Left ventricle myocardium superior (tissue), 1 donor: ENCODE measurements around the gene FBXL17. TPM values are rescaled to one million over a fixed set of nuclear protein-coding genes. Genes with fewer than 3 reads are reported as not detected.

ENCODE experiments used
- ATAC-seq: fragments of 200-7000 bp; cut with Tn5 transposase; one replicate; pipeline ENCODE4 v1.9.1; 2020; ENCODE audit warnings: mild to moderate bottlenecking, moderate library complexity
- DNase-seq: peaks from one replicate; pipeline ENCODE4 v3.0.0-alpha.2; 2020
- intact Hi-C: fragments of 100-400 bp; cut with micrococcal nuclease; formaldehyde crosslinking; loops from one replicate; pipeline ENCODE4 v1.11.0; 2022
- total RNA-seq: library from RNA; stranded (reverse); fragmentation: NEBNext Ultra II Directional; extraction: Animal tissue kit (Norgen Biotek cat#: 25700); gene quantifications from one replicate; pipeline ENCODE4 v1.2.1, GENCODE V29; 2021
- donor health status: DM: no; HTN: yes; CAD: no; lungs with severe emphysema.

FBXL17 gene
- total RNA-seq, 1 donor from 2014 or later: 45.1 TPM

DNA sequence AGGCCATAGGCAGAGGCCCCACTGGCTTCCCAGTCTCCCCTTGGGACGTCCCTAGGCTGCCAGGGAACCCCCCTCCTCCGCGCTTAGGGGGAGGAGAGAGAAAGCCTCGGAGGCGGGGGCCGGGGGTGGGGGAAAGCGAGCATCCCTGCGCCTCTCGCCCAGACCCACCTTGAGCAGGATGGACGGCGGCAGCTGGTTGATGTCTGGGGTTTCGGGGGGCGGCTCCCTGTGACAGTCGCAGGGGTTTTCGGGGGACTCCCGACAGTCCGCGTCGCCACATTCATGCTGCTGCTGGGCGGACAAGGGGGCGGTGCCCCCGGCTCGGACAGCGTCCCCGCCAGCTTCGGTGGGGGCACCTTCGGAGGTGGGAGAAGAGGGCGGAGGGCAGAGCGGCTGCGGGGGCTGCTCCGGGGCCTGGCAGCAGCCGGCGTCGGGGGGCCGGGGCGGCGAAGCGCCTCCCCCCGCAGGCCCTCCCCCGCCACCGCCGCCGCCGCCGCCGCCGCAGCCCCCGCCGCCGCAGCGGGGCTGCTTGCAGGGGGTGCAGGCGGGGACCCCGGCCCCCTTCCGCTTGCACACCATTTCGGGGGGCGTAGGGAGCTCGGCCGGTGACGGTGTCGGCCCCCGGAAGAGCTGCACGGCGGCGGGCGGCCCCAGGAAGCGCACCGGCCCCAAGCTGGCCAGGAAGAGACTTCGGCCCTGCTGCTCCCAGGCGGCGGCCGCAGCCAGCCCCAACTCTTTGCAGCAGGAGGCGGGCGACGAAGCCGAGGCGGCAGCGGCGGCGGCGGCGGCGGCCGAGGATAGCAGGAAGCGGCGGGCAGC lies 1.2 kb downstream of the FBXL17 start:
- intact Hi-C loops: no loop called here
- DNase-seq (peak; percentile 73), ATAC-seq (peak; percentile 34)

DNA sequence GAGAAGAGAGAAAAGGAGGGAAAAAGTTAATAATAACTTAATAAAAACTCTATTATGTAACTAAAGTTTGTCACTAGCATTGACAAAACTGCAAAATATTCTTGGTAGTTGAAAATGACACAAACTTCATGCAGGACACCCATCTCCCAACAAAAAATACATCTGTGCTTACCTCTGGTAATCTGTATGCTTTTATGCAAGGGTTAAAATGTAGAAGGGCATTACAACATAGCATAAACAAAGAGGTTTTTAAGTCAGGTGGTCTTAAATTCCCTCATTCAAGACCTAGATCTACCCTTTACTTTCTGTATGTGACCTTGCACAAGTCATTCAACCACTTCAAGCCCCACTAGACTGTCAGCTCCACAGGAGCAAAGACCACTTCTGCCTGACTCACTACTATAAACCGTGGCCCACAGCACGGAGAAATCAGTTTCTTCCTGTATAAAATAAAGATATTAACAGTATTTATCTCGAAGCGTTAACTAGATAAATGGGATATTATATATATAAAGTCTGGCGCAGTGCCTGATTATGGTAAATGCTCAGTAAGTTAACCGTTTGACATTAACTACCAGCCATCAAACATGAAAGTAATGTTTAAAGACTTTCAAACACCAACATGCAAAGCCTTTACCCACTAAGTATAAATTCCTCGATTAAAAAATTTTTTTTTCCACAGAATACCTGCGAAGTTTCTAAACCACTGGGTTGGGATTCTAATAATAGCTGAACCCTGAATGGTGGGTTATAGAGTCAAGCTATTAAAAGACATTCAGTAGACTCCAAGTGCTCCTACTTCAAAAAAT lies 2.0 kb downstream of the FBXL17 start:
- no peak for DNase-seq
- ATAC-seq: no peak
- intact Hi-C loops: no loop called here

DNA sequence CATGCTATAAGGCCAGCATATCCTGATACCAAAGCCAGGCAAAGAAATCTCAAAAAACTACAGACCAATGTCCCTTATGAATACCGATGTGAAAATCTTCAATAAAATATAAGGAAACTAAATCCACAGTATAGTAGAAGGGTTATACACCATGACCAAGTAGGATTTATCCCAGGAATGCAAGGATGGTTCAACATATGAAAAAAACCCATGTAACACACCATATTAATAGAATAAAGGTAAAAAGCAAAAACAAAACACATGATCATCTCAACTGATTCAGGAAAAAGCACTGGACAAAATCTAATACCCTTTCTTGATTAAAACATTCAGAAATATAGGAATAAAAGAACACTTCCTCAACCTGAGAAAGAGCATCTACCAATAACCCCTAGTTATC lies 6.1 kb downstream of the FBXL17 start:
- intact Hi-C loops: no loop called here
- ATAC-seq: no peak
- DNase-seq: no peak

DNA sequence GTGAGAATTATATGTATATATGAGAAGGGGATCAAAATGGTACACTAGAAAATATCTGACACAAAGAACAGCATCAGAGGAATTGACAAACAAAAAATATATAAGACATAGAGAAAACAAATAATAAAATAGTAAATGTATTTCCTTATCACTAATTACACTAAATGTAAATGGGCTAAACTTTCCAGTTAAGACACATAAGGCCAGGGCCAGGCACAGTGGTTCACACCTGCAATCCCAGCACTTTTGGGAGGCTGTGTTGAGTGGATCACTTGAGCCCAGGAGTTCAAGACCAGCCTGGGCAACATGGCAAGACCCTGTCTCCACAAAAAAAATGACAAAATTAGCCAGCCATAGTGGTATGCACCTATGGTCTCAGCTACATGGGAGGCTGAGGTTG lies 8.5 kb downstream of the FBXL17 start:
- DNase-seq (no peak), ATAC-seq (no peak)
- intact Hi-C loops: no loop called here

DNA sequence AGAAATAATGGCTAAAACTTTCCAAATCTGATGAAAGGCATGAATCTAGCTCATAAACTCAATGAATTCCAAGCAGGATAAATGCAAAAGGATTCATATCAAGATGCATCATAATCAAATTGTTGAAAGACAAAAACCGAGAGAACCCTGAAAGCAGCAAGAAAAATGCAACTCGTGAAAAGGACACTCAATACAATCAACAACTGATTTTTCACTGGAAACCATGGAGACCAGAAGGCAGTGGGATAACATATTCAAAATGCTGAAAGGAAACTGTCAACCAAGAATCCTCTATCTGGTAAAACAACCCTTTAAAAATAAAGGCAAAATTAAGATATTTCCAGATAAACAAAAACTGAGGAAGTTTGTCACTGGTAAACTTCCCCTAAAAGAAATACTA lies 9.5 kb downstream of the FBXL17 start:
- DNase-seq (no peak), ATAC-seq (no peak)
- intact Hi-C loops: no loop called here

DNA sequence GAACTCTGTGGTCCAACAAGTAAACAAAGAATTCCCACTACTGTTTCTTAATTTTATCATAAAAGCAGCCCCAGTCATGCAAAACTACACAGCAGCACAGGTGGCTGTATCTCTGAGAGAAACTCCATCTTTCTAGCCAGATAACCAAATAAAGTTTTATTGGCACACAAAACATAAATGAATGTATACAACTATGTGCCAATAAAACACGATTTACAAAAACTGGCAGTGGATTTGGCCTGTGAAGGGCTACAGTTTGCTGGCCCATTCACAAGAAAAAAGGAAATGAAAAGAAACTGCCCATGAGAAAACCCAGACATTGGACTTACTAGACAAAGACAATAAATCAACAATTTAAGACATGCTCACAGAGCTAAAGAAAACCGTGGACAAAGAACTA lies 10.6 kb downstream of the FBXL17 start:
- ATAC-seq: no peak
- intact Hi-C loops: no loop called here
- no peak for DNase-seq

DNA sequence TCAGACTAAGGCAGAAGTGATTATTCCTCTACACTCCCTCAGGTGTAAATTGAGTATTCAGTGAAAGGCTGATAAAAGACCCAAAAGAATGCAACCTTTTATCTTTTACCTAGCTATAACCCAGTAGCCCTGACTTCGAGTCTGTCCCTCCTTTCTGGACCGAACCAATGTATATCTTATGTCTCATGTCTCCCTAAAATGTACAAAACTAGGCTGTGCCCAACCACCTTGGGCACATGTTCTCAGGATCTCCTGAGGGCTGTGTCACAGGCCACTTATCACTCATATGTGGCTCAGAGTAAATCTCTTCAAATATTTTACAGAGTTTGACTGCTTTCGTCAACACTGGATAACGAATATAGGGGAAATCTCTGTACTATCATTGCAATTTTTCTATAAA lies 12.7 kb downstream of the FBXL17 start:
- intact Hi-C loops: no loop called here
- ATAC-seq (no peak), DNase-seq (no peak)

DNA sequence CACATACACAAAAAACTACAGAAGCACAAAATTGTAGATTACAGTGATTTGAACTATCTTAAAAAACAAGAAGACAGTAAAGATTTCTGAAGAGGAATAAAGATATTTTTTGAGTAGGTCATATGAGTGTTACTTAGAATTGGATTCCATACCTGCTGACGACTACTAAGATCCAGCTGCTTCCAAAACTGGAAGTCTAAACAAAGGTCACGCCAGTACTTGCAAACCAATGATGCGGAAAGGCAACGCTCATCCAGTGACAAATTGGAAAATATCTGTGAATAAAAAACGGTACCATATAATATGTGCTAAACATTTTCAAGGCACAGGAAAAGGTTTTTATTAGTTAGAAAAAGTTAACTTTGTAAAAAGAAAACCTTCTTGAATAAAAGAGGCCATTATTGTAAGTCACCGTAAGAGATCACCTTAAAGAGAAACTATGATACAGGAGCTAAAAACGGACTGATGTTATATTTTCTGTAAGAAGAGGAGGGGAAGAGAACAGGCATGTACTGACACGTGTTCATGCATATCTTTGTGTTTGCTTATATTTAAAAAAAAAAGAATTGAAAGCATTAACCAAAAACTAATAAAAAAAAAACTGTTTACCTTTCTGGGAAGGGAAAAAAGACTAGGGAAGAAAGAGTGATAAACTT lies 14.1 kb downstream of the FBXL17 start:
- ATAC-seq (peak; percentile 51), DNase-seq (no peak)
- intact Hi-C loops: no loop called here

DNA sequence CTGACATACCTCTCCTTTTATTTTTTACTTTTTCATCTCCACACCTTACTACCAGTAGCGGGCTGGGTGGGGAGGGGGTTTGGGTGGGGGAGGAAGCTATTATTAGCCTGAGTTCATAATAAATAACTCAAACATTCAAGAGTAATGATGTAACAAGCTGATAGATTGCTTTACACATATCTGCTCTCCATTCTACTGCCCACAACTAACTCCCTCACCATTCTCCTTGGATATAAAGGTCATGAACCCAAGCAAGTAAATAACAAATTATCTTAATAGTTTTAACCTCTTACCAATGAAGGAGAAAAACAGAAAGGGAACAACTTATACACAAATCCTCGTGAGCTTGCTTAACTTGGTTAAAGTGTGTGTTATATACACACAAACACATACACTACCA lies 15.4 kb downstream of the FBXL17 start:
- intact Hi-C loops: no loop called here
- ATAC-seq (peak; percentile 40), DNase-seq (no peak)

DNA sequence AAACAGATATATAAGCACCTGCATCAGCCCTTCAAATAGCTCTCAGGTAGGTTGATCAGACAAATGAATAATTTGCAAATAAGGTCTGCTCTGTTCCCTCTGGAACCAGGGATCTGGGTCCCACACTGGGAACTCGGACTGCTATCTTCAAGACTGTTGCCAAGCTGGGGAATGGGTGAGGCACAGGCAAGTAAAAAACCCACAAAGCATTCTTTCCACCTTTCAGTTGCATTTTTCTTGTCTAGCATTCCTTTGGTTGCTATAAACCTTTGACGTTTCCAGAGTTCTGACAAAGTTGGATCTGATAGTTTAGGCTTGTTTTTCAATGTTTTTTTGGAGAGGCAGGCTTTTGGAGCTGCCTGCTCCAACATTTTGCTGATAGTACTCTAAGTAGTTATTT lies 20.1 kb downstream of the FBXL17 start:
- ATAC-seq: no peak
- intact Hi-C loops: no loop called here

DNA sequence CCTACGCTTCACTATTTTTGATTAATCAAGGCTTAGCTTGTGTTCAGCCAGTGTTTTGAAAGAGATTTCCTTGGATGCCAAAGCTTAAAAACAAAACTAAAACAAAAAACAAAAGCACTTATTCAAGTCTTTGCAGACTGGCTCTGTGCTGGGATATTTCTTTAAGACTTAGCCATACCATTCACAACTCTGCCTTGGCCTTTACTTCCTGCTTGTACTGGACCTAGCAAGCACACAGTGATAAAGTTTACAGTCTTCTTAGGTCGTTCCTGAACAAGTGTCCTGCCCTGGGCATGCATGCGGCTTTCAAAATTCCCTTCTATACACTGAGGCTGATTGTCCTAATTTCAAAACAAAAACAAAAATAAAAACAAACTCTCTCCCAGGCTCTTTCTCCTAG lies 20.7 kb downstream of the FBXL17 start:
- intact Hi-C loops: no loop called here
- DNase-seq (no peak), ATAC-seq (no peak)

More for the DNA sequence above, 20.1 kb downstream of the FBXL17 start:
- no peak for DNase-seq

DNA sequence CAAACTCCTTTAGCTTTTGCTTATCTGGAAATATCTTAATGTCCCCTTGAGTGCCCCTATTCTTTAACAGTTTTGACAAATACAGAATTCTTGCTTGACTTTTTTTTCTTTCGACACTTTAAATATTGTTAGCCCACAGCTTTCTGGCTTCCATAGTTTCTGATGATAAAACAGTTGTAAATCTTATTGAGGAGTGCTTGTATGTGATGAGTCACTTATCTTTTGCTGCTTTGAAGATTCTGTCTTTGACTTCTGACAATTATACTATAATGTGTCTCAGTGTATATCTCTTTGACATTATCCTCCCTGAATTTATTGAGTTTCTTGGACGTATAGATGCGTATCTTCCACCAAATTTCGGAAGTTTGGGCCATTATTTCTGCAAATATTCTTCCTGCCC lies 21.6 kb downstream of the FBXL17 start:
- ATAC-seq: no peak
- no peak for DNase-seq
- intact Hi-C loops: no loop called here

DNA sequence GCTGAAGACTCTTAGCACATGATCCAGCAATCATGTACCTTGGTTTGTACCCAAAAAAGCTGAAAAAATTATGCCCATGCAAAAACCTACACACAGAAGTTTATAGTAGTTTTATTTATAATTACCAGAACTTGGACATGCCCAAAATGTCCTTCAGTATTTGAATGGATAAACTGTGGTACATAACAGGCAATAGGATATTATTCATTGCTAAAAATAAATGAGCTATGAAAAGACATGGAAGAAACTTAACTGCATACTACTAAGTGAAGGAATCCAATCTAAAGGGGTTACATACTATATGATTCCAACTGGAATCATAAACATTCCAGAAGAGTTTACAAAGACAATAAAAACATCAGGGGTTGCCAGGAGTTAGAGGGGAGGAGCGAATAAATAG lies 25.6 kb downstream of the FBXL17 start:
- intact Hi-C loops: no loop called here
- peak; percentile 64 for ATAC-seq
- no peak for DNase-seq

DNA sequence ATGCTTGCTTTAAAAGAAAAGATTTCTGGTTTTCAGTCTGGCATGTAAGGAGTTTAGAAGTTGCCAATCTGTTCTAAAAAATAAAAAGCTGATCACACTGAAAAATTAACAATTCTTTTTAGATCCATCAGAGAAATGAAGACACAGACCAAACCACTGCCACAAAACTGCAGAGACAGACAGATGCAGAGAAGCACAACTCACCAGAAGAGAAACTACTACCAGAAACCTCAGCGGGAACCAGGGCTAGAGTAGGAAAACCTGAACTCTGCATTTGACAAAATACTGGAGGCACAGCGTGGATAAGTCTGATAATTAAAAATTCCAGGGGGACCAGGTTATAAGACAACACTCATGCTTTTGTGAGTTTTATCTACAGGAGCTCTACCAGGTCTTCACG lies 28.8 kb downstream of the FBXL17 start:
- DNase-seq: no peak
- intact Hi-C loops: no loop called here
- ATAC-seq: no peak

DNA sequence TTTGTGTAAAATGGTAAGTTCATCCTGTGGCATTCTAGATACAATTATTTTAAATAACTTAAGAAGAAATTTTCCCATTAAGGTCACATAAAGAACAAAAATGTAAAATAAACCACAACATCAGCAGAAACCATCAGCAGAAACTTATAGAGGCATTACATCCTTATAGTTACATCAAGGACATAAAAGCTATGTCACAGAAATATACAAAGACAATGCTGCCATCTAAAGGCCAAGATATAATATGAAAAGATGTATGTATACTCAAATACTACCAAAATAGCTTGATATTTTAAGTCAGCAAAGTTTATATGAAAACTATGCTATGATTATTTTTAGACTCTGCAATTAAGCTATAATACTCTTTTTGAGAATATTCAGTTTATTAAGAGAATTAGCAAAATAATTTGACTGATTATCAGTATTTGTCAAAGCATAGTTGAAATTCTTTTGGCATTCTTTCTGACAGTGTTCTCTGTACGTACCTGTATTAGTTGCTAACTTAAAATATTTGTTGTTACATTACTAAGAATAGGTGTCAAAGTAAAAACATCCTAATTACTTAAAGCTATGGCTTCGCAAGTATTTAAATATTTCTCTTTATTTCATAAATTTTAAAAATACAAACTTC lies 36.2 kb downstream of the FBXL17 start:
- intact Hi-C loops: loop anchor here (5.0 to 10.0 kb wide), 2 partner anchors 83 to 201 kb away; no protein-coding TSS in a partner anchor
- ATAC-seq: no peak
- DNase-seq: no peak

DNA sequence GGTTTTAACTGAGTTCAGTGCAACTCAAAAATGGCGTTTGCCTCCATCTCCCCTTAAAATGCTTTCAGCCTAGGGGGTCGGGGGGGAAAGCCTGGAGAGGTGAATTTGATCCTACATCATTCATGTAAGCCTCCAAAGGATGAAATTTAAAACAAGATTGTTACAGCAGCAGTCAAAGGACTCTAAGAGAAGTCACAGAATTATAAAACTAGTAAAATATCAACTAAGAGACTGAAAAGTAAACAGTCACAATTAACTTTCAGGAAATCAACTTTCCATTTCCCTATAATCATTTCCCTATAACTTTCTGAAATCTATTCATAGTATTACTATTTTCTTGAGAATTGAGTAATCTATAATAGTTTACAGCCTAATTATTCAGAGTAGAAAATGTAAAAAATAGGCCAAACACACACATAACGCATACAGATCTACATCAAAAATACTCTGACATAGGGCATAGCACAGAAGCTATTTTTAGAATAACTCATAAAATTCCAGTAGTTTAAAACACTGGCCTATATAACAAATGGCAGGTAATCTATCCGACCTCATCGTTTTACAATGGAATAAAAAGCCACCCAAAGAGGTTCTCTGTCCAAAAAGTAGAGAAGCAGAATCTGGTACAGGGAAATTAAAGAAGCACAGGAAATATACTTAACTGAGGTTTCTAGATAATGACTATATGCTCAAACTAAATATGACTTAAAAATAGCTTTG lies 37.6 kb downstream of the FBXL17 start:
- ATAC-seq (no peak), DNase-seq (no peak)
- intact Hi-C loops: loop anchor here (10.0 kb wide), 1 partner anchor 199 kb away; no protein-coding TSS in a partner anchor

DNA sequence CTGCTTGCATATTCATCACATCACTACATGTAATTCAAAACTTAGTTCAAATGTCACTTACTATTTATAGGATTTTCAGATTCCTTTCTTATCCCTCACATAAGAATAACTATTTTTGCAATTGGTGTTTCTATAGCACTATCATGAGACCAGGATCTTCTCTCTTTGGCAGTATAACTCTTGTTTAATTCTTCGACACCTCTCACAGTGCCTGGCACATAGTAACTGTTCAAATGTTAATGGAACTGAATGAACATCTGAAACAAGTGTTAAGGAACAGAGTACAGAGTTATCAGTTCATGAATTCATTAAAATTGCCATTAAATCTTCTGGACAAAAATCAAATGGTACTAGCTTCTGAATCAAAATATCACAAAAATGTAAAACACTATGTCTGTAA lies 40.0 kb downstream of the FBXL17 start:
- ATAC-seq (peak; percentile 61), DNase-seq (no peak)
- intact Hi-C loops: loop anchor here (10.0 kb wide), 1 partner anchor 197 kb away; no protein-coding TSS in a partner anchor

DNA sequence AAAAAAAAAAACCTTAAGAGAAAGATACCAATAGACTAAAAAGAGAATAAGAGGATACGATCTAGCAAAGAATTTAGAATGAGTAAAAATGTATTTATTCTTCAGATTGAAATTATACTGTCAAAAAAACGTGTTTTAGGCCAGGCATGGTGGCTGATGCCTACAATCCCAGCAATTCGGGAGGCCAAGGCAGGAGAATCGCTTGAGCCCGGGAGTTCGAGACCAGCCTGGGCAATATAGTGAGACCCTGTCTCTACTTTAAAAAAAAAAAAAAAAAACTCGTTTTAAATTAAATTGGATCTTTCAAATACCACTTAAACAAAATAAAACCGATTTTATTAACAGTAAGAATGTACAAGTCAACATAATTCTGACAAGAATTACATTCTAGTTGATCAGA lies 41.8 kb downstream of the FBXL17 start:
- DNase-seq (no peak), ATAC-seq (no peak)
- intact Hi-C loops: loop anchor here (10.0 kb wide), 1 partner anchor 195 kb away; no protein-coding TSS in a partner anchor

DNA sequence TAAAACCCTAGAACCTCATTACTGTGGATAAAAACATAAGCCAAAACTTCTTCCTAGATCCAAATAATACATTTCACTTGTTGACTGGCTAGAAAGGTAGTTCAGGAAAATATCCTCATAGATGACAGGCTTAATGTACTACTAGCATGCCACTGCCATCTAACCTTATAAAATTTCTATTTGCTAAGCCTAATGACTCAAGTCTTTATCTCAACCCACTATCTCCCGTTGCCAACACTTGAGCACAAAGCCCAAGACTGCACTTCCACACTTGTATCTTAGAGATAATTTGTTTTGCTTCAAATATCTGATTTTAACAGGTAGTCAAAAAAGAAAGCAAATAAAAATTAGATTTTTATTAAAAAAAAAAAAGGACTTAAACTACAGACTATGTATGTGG lies 42.7 kb downstream of the FBXL17 start:
- ATAC-seq (no peak), DNase-seq (no peak)
- intact Hi-C loops: no loop called here
